ES-I3 (cell line): ENCODE measurements around the gene ELAVL3.

ENCODE experiments used
- H3K36me3 ChIP-seq: 2 replicates; pipeline ENCODE4 v1.6.1; 2013; ENCODE audit warnings: mild to moderate bottlenecking, low read length, control low read depth, moderate library complexity; ENCODE audit not compliant: insufficient read depth
- H3K4me1 ChIP-seq: 2 replicates; pipeline ENCODE4 v1.6.1; 2013; ENCODE audit warnings: mild to moderate bottlenecking, control low read depth, low read length; ENCODE audit not compliant: insufficient read depth
- H3K9ac ChIP-seq: 2 replicates; pipeline ENCODE4 v1.6.1; 2013; ENCODE audit warnings: low read depth, mild to moderate bottlenecking, low read length, moderate library complexity
- H3K9me3 ChIP-seq: 2 replicates; pipeline ENCODE4 v1.6.1; 2013; ENCODE audit warnings: mild to moderate bottlenecking, low read length, moderate library complexity; ENCODE audit not compliant: control insufficient read depth, insufficient read depth

Gene ELAVL3

DNA sequence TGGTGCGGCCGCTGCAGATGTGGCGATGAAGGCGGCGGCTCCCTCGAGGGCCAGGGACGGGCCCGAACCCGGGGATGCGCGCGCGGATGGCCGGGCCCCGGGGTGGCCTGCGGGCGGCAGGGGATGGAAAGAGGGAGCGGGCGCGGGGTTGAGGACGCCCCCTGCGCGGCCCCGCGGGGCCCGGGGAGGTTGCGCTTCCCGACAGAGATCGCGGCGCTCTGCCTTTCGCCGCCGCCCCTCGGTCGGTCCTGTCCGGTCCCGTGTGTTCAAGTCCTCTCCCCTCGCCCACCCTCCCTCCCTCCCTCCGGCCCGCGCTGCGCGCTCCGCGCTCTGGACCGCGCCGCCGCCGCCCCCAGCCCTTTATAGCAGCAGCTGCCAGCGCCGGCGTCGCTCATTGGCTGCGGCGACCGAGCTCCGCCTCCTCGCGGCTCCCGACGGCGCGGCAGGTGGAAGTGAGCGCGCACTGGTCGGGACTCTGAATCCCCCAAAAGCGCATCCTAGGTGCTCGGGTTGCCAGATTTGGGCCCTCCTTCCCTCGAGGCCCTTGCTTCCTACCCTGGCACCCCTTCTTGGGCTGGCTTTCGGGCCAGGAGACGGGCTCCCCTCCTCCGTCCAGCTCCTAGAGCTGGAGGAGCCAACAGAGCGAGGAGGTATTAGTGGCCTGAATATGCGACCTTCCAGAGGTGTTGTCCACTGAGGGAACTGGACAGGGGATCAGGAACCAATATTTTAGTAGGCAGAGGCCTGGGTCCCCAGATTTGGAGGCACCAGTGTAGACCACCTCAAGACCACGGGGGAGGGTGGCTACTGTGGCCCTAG is at the start of gene ELAVL3:
TSS of gene ELAVL3 (minus strand) at position 332 of the 819 bp plus-strand sequence. CDS start 438 bp downstream, outside the sequence.
- H3K36me3 ChIP-seq, result no peaks in the 10 kb centered on the region
- peak within 1 kb of the TSS; percentile 33; the same call in 1 of the 2 replicates for H3K9ac ChIP-seq
- H3K9me3 ChIP-seq, result no peaks in the 10 kb centered on the region
- peaks cover 3% of the 10 kb centered on the region; the same call in 1 of the 2 replicates for H3K4me1 ChIP-seq

DNA sequence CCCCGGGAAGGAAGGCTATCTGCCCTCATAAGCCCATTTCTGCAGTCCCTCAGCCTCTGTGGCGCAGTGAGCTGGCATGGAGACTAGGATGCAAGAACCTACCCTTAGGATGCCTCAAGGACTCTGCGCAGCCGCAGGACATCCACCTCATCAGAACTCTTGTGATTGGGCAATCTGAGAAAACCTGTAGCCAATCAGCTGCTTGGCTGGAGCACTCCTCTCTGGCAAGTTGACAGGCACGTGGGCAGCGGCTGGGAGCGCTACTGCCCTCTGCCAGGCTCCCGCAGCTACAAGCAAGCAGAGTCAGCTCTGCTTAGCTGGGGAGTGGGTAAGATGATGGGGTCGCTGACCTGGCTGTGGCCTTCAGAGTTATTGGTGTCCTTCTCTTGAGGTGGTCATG is 49.6 kb upstream of the ELAVL3 start:
- no peak overlapping the region for H3K9ac ChIP-seq
- 0 out of 2 replicates have a peak, but pooled peaks cover 1% of the 10 kb centered on the region for H3K4me1 ChIP-seq
- H3K9me3 ChIP-seq, result no peaks in the 10 kb centered on the region
- no peaks in the 10 kb centered on the region for H3K36me3 ChIP-seq

DNA sequence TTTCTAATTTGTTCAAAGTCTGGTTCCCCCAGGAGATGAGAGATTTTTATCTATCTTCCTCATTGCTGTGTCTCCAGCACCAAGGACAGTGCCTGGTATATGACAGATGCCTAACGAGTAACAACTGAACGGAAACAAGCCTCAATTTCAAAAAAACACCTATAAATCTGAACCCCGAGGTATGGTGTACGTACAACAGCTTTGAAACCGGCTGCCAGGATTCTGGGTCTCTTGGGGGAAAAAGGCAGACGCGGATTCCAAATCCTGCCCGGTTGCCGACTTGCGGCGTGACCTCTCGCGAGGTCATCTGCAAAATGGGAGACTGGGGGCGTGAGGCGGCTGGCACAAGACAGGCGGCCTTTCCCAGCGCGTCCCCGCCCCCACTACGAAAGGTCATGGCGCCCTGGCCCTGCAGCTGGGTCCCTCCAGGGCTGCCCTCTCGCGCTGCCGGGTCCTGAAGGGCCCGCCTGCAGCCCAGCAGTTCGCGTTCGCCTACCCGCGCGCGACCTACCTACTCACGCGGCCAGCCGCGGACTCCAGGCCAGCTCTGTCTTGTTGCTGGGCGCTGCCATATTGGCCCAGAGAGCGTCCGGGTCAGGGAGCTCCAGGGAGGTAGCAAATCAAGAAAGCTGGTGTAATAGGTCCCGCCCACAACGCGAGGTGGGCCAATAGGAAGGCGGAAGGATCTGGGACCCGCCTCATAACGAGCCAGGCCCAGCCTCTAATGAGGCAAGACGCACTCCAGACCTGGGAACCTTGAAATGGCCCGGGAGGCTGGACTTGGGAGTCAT is 47.9 kb upstream of the ELAVL3 start, which contains the start of gene ECSIT:
TSS of gene ECSIT (minus strand) at position 584 of the 791 bp plus-strand sequence. CDS start 9,964 bp downstream, outside the sequence.
- H3K4me1 ChIP-seq, result no peaks in the 10 kb centered on the region
- peak within 1 kb of the TSS; percentile 87 for H3K9ac ChIP-seq
- H3K9me3 ChIP-seq, result no peaks in the 10 kb centered on the region
- H3K36me3 ChIP-seq, result no peaks in the 10 kb centered on the region

DNA sequence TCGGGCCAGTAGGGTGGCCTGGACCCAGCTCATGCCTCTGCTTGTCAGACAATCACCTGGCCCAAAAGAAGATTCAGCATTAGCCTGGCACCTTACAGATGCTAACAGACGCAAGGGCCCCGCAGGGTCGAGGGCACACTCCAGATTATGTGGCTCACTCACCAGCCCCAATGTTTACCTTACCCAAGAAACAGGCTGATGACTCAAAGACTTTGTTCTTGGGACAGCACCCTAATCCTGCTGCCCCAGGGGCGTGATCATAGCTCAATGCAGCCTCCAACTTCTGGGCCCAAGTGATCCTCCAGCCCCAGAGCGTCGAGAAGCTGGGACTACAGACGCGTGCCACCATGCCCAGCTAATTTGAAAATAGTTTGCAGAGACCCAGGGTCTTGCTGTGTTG is 38.3 kb upstream of the ELAVL3 start:
- H3K4me1 ChIP-seq, result no peaks in the 10 kb centered on the region
- no peaks in the 10 kb centered on the region for H3K36me3 ChIP-seq
- H3K9me3 ChIP-seq, result no peaks in the 10 kb centered on the region
- H3K9ac ChIP-seq, result no peak overlapping the region

DNA sequence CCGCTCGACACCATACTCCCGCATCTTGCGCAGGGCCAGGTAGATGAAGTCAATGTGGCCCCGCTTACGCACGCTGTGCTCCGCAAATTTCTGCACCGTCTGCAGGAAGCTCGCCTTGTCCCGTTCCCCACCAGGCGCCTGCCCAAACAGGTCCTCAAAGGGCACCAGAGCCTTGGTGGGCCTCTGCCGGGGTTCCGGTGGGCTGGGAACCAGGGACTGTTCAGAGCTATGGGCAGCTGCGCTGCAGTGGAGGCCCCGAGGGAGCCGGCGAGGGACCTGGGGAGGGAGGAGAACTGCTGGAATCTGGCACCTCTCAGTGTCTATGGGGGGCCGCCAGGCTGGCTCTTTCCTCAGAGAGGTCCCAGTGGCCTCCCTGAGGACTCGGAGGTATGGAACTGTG is 33.1 kb upstream of the ELAVL3 start:
- H3K4me1 ChIP-seq, result no peaks in the 10 kb centered on the region
- no peaks in the 10 kb centered on the region for H3K36me3 ChIP-seq
- H3K9me3 ChIP-seq, result no peaks in the 10 kb centered on the region
- H3K9ac ChIP-seq, result no peak overlapping the region

DNA sequence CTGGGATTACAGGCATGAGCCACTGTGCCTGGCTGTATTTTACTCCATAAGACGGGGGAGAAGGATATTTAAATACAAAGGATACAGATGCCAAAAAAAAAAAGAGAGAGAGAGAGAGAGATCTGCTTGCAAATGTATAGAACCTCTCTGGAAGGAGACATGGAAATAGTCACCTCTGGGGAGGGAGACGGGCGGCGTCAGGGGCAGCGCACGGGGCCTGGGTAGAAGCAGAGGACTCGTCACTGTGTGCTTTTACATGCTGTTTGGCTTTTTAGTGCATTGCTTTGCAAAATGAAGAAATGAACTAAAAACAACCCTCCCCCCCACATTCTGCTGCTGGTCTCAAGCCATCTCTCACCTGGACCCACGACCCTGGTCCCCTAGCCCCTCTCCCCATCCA is 29.6 kb upstream of the ELAVL3 start:
- Histone ChIP-seq H3K9me3 (no peaks in the 10 kb centered on the region), H3K36me3 (no peaks in the 10 kb centered on the region), H3K9ac (no peak overlapping the region), H3K4me1 (no peaks in the 10 kb centered on the region; the same call in 1 of the 2 replicates)

DNA sequence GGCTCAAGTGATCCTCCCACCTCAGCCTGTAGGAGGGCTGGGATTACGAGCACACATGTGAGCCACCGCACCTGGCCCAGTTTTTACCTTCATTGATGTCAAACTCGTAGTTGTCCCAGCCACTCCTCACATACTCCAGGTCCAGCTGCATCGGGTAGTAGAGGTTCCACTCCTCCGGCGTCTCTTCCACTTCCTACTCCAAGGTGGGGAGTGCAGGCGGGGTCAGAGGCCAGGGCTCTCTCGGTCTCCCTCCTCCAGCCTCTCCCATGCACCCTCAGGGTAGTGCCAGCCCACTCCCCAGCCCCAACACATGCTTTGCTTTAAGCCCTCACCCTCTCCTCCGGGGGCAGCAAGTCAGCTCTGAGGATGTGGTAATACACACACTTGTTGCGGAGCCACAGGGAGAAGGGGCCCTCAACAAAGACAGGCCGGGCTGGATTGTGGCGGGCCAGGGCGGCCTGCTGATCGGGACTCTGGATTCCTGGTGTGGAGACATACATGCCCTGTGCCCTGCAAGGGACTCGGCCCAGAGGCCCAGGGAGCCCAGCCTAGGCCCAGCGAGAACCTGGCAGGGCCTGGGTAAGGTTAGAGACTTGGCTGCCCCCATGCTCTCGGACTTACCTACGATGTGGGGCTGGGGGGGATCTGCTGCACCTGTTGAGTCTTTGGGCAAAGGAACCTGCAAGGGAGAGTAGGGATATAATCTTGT is 26.7 kb upstream of the ELAVL3 start:
- no peaks in the 10 kb centered on the region for H3K9me3 ChIP-seq
- H3K9ac ChIP-seq, result no peak overlapping the region
- no peaks in the 10 kb centered on the region; the same call in 1 of the 2 replicates for H3K4me1 ChIP-seq
- no peaks in the 10 kb centered on the region for H3K36me3 ChIP-seq

DNA sequence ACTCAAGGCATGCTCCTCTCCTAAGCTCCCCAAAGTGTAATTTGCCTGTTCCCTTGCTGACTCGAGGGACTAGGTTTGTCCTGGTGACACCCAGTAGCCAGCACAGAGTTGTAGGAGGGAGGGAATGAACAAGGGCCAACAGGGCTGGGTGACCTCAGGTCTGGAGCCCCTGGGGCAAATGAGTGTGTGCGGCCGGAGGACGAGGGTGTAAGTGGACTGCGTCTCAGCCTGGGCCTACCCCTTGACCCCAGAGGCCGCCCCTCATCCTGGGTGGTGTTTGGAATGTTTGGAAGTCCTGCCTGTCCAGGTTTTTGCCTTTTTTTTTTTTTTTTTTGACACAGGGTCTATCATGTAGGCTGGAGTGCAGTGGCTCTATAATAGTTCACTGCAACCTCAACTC is 26.1 kb upstream of the ELAVL3 start:
- H3K9me3 ChIP-seq, result no peaks in the 10 kb centered on the region
- no peaks in the 10 kb centered on the region; the same call in 1 of the 2 replicates for H3K4me1 ChIP-seq
- H3K36me3 ChIP-seq, result no peaks in the 10 kb centered on the region
- H3K9ac ChIP-seq, result no peak overlapping the region

DNA sequence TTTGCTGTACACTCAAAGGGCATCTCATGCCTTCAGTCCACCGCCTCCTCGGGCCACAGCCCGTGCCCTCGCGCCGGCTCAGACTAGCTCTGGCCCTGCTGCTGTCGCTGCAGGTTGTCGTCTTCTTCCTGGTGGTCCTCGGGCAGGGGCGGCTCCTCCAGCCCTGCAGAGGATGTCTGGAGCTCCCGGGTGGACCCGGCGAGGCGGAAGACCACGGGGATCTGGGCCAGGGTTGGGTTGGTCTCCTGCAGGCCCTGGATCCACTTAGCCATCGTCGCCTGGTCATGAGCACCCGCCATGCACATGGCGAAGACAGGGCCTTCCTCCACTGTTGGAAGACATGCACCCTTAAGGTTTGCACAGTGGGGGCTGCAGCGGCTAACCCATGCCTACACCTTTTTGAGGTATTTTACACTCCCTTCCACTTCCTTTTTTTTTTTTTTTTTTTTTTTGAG is 25.3 kb upstream of the ELAVL3 start:
- no peaks in the 10 kb centered on the region; the same call in 1 of the 2 replicates for H3K4me1 ChIP-seq
- no peaks in the 10 kb centered on the region for H3K36me3 ChIP-seq
- H3K9ac ChIP-seq, result peak overlapping the region; percentile 69
- no peaks in the 10 kb centered on the region for H3K9me3 ChIP-seq

DNA sequence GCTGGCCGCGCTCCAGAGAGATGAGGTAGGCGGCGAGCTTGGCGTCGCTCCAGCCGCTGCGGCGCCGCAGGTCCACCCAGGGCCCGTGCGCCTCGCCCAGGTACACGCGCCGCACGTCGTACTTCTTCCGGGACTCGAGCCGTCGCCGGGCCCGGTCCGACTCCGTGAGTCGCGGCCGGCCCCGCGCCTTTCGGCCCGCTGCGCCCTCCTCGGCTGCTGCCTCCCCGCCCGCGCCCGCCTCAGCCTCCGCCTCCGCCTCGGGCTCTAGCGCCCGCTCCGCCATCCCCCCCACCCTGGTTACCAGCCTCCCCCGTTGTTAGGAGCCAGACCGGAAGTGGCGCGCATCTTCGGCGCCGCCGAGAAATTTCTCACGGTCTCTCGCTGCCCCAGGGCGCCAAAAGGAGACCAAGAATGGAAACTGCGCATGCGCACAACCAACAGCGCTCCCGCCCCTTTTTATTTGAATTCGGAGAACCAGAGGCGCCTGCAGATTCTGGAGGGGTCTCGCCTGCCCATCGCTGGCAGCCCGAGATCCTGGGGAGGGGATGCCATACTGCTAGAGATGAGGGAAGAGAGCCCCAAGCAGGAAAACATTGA is 24.8 kb upstream of the ELAVL3 start, which contains the start of gene ZNF653:
TSS of gene ZNF653 (minus strand) at position 336 of the 597 bp plus-strand sequence. CDS start at position 283, 53 bp downstream.
- H3K36me3 ChIP-seq, result no peaks in the 10 kb centered on the region
- no peaks in the 10 kb centered on the region; the same call in 1 of the 2 replicates for H3K4me1 ChIP-seq
- H3K9me3 ChIP-seq, result no peaks in the 10 kb centered on the region
- H3K9ac ChIP-seq, result peak within 1 kb of the TSS; percentile 69

DNA sequence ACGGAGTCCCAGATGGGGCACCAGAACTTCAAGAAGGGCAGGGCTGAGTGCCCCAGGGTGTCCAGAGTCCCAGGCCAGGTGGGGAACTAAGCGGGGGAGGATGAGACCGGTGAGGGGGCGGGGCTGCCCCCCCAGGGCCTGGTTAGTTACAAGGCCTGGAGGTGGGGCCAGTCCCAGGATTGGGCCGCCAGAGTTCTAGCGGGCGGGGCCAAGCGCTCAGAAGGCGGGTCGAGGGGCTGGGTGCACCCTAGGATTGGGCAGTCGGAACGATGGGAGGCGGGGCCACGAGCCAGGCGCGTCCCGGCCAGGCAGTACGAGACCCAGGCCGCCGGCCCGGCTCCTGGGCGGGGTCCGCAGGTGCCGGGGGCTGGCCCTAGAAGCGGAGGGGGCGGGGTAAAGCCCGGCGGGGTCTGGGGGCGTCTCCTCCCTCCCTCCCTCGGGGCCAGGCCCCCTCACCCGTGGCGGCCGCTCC is 24.2 kb upstream of the ELAVL3 start:
- Histone ChIP-seq H3K9ac (peak overlapping the region; percentile 69), H3K9me3 (no peaks in the 10 kb centered on the region), H3K36me3 (no peaks in the 10 kb centered on the region), H3K4me1 (no peaks in the 10 kb centered on the region; the same call in 1 of the 2 replicates)

DNA sequence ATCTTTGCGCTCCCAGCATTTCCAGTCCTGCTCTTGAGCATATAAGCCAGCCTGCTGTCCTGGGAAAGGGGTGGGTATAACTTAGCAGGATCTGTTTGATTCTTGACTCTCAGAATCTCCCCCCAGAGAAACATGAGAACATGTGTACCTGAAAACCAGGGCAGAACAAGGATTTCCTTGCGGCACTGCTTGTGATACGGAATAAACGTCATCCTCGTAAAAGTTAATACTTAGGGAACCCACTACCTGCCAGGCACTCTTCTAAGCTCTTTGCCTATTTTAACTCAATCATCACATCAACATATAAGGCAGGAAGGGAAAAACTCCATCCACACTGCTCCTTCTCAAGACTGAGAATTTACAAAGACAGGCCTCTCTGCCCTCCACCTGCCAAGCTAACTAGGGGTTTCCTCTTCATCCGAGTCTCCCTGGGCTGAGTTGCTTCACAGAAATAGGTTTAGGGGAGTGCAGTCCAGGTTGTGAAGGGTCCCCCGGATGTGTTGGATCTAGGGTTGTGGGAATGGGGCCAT is 23.7 kb upstream of the ELAVL3 start:
- no peaks in the 10 kb centered on the region for H3K36me3 ChIP-seq
- no peaks in the 10 kb centered on the region; the same call in 1 of the 2 replicates for H3K4me1 ChIP-seq
- H3K9me3 ChIP-seq, result no peaks in the 10 kb centered on the region
- H3K9ac ChIP-seq, result peak overlapping the region; percentile 61

DNA sequence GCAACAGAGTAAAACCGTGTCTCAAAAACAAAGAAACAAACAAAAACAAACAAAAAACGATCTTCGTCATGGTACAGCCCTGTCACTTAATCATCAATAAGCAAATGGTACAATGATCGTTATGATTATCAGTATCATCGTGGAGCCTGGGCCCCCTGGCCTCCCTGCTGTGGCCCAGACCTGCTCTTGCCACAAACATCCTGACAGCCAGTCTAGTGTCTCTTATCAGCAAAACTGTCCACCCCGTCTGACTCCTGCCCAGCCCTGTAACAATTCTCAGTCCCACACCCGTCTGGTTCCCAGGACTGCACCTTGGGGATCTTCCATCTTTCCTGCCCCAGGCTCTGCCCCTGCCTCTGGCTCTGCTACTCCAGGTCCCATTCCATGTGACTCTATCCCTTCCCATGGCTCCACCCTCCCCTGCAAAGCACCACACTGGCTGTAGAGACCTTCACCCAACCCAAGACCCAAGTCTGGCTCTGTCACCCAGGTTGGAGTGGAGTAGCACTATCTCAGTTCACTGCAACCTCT is 19.1 kb upstream of the ELAVL3 start:
- no peak overlapping the region for H3K9ac ChIP-seq
- H3K9me3 ChIP-seq, result no peaks in the 10 kb centered on the region
- H3K4me1 ChIP-seq, result no peaks in the 10 kb centered on the region
- H3K36me3 ChIP-seq, result no peaks in the 10 kb centered on the region
